Measurements from ENCODE around the gene TMEM250. TPM values are rescaled to one million over a fixed set of nuclear protein-coding genes. Genes with fewer than 3 reads are reported as not detected.
A peak's percentile ranks its signal among the peaks of the same experiment; 100 is the strongest.

The TMEM250 gene
- total and polyA plus RNA-seq, 9 of the 15 experiments (the other 6 are each of a cell fraction or from before 2014, with no cell fraction given): 0.32 to 44.6 (median 12.2) TPM

DNA sequence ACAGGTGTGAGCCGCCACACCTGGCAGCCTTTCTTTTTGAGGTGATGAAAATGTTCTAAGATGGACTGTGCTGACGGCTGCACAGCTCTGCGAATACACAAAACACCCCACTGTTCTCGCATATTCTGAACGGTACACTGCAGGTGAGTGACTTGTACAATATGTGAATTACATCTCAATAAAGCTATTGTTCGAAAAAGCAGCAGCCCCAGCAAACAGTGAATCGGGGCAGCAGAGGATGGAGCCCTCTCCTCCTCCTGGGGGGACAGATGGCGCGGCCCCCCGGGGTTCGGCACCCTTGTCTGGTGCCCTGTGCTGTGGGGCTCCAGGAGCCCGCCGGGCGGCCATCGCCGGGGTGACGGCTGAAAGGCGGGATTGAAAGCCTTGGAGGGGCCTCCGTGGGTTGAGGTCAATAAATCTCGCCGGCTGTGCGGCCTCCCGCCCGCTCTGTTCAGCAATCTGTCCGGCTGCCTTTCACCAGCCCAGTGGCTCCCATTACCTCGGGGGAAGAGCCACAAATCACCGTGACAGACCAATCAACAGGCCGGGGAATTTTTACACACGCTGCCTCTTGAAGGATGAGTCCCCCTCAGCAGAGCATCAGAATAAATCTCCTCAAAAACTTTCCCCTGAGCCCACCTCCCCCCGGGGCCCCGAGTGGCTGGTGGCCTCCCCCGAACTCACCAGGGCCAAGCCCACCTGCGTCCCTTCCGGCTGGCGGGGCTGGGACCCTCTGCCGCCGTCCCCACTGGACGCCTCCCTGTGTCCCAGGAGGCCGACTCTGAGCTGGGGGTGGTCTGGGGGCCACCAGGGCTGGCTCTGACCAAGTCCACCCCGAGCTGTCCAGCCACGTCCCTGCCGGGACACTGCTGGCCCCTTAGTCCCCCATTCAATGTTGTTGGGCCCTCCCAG, 37.8 kb upstream of the TMEM250 start:
- FAIRE-seq (no peak), DNase-seq (ENCODE audit: extremely low read depth in 1 of 4, low spot score in 3 of 4) (no peak), ATAC-seq (no peak)
- Histone ChIP-seq H3K27ac (ENCODE audit: extremely low read depth, low read depth, low read length) (no peak overlapping the region), H3K9me1 (ENCODE audit: control insufficient read depth, insufficient read depth, low read length) (no peaks in the 10 kb centered on the region), H3K9me3 (replicated peaks; ENCODE audit: control insufficient read depth, insufficient read depth, low read depth, low read length) (no peaks in the 10 kb centered on the region), H3K9ac (ENCODE audit: insufficient read depth in 1 of 2, low read depth in 2 of 2, low read length in 2 of 2) (no peak overlapping the region; a peak in 1 of 4 replicates), H3K27me3 (ENCODE audit: control insufficient read depth in 2 of 2, insufficient read depth in 2 of 2, low read length in 2 of 2) (peaks cover 56 to 67% of the 10 kb centered on the region in 2 experiments), H3K4me3 (no peak overlapping the region), H3K4me2 (ENCODE audit: insufficient read depth, low read length) (no peak overlapping the region), H3K79me2 (ENCODE audit: control insufficient read depth, insufficient read depth, low read length) (no peaks in the 10 kb centered on the region), H3K36me3 (ENCODE audit: control insufficient read depth, insufficient read depth, low read length) (no peaks in the 10 kb centered on the region), H3K4me1 (replicated peaks in 1 of 2; ENCODE audit: control insufficient read depth in 2 of 2, insufficient read depth in 2 of 2, low read length in 2 of 2) (peaks cover 0 to 39% of the 10 kb centered on the region in 2 experiments; a peak in 2 of 5 replicates), H2AFZ (ENCODE audit: low read depth, low read length) (no peak overlapping the region), H4K20me1 (replicated peaks; ENCODE audit: control insufficient read depth, insufficient read depth, low read length) (peaks cover 5% of the 10 kb centered on the region; the same call in 1 of the 2 replicates)
- CTCF ChIA-PET (ENCODE audit: low intra/inter-chr PET ratio): no interaction called here
- in situ Hi-C loops (cut with MboI): no loop called here
- intact Hi-C loops (cut with micrococcal nuclease): no loop called here
- POLR2A ChIA-PET: interaction anchor here (1.1 kb wide), 1 partner anchor 11 kb away, joined by 3 read pairs; no protein-coding TSS in a partner anchor
- no TSS peak for BruUV-seq (replicated peaks)
- 10% methylated on average over 36 of the region's 42 CpGs for WGBS (ENCODE audit: insufficient coverage, low coverage, missing lambda C conversion rate)
- TF ChIP-seq GATAD2B (IDR thresholded peaks at IDR 0.05; ENCODE audit: borderline replicate concordance) (no peak), PHF21A (IDR thresholded peaks at IDR 0.05; ENCODE audit: borderline replicate concordance, low read depth) (0 out of 2 replicates have a peak, but pooled peaks have one; percentile 42), MEIS2 (IDR thresholded peaks at IDR 0.05; ENCODE audit: partially characterized antibody) (peak; percentile 30)
- TF ChIP-seq, protein P1, sequence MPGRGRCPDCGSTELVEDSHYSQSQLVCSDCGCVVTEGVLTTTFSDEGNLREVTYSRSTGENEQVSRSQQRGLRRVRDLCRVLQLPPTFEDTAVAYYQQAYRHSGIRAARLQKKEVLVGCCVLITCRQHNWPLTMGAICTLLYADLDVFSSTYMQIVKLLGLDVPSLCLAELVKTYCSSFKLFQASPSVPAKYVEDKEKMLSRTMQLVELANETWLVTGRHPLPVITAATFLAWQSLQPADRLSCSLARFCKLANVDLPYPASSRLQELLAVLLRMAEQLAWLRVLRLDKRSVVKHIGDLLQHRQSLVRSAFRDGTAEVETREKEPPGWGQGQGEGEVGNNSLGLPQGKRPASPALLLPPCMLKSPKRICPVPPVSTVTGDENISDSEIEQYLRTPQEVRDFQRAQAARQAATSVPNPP (IDR thresholded peaks at IDR 0.05; ENCODE audit: borderline replicate concordance, insufficient read depth, insufficient read length): no peak
- TF ChIP-seq, protein P2, sequence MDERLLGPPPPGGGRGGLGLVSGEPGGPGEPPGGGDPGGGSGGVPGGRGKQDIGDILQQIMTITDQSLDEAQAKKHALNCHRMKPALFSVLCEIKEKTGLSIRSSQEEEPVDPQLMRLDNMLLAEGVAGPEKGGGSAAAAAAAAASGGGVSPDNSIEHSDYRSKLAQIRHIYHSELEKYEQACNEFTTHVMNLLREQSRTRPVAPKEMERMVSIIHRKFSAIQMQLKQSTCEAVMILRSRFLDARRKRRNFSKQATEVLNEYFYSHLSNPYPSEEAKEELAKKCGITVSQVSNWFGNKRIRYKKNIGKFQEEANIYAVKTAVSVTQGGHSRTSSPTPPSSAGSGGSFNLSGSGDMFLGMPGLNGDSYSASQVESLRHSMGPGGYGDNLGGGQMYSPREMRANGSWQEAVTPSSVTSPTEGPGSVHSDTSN (CRISPR knock-in tag; IDR thresholded peaks at IDR 0.05; ENCODE audit: low read depth): no peak
- TF ChIP-seq, protein P2 (tag; conservative IDR thresholded peaks at IDR 0.05; ENCODE audit: low read depth): 0 out of 2 replicates have a peak, but pooled peaks have one; percentile 7
